HEK293T (cell line): ENCODE results near the gene GKN2.

Experiments
- BHLHE40 ChIP-seq: fragments of 450-650 bp; IDR thresholded peaks from 2 replicates; pipeline ENCODE4 v1.6.1; 2016; ENCODE audit warnings: mild to moderate bottlenecking, moderate library complexity, borderline replicate concordance
- FOXK2 ChIP-seq: fragments of 450-650 bp; IDR thresholded peaks from 2 replicates; pipeline ENCODE4 v1.6.1; 2016; ENCODE audit warnings: mild to moderate bottlenecking
- L3MBTL2 ChIP-seq: fragments of 450-650 bp; conservative IDR thresholded peaks from 2 replicates; pipeline ENCODE4 v1.6.1; 2016; ENCODE audit warnings: mild to moderate bottlenecking

DNA sequence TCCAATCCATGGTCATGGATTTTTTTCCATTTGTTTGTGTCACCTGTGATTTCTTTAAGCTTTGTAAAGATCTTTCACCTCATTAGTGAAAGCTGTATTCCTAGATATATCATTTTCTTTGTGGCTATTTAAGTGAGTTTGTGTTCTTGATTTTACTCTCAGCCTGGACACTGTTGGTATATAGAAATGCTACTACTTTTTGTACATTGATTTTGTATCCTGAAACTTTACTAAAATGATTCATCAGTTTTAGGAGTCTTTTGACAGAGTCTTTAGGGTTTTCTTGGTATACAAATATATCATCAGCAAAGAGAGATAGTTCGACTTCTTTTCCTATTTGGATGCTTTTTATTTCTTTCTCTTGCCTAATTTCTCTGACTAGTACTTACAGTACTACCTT, 12.3 kb downstream of the GKN2 start:
- no peak for TF ChIP-seq FOXK2
- TF ChIP-seq L3MBTL2, result no peak
- no peak for TF ChIP-seq BHLHE40
